NB4 (cell line): ENCODE data around the gene PRAMEF8.
"Not testable (repeated sequence)": the region's sequence is repeated elsewhere in the genome, so short reads cannot be mapped to it uniquely, and the experiment has no call there.

ENCODE experiments used
- DNase-seq: peaks from one replicate; pipeline ENCODE4 v3.0.0; 2010; ENCODE audit warnings: low read depth
- H3K4me3 ChIP-seq: one replicate; pipeline ENCODE4 v1.5.1; 2011; ENCODE audit warnings: mild to moderate bottlenecking, low read depth, low read length, moderate library complexity

The PRAMEF8 gene

DNA sequence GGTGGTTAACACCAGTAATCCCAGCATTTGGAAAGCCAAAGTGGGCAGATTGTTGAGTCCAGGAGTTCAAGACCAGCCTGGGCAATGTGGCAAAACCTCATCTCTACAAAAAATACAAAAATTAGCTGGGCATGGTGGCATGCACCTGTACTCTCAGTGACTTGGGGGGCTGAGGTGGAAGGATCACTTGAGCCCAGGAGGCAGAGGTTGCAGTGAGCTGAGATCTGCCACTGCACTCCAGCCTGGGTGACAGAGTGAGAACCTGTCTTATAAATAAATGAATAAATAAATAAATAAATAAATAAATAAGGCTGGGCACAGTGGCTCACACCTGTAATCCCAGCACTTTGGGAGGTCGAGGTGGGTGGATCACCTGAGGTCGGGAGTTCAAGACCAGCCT is 52.9 kb downstream of the PRAMEF8 start:
- not testable (repeated sequence) for H3K4me3 ChIP-seq

More for the DNA sequence above, 52.9 kb downstream of the PRAMEF8 start:
- not testable (repeated sequence) for DNase-seq
